OCI-LY3 (cell line): ENCODE data around the gene GPR158.

Experiments
- H2AFZ ChIP-seq: fragments of 200-600, 300-600 bp; shearing (Covaris generic); 2 replicates; pipeline ENCODE4 v1.6.0; 2014; ENCODE audit warnings: antibody characterized with exemption, low read depth, low read length
- H3K27ac ChIP-seq: fragments of 200-600, 300-600 bp; sonication (generic); 2 replicates; pipeline ENCODE4 v1.5.1; 2014; ENCODE audit warnings: mild to moderate bottlenecking, low read length, moderate library complexity, mixed read lengths
- H3K27me3 ChIP-seq: fragments of 200-600, 300-600 bp; sonication (generic); 2 replicates; pipeline ENCODE4 v1.6.1; 2014; ENCODE audit warnings: low read depth, low read length, mixed read lengths
- H3K36me3 ChIP-seq: fragments of 200-600, 300-600 bp; sonication (generic); replicated peaks from 2 replicates; pipeline ENCODE3; 2014; ENCODE audit warnings: low read depth, low read length, mixed read lengths
- H3K4me1 ChIP-seq: fragments of 300-600, 200-600 bp; sonication (generic); 2 replicates; pipeline ENCODE4 v1.6.1; 2014; ENCODE audit warnings: low read length, mixed read lengths
- H3K4me2 ChIP-seq: fragments of 200-600, 300-600 bp; sonication (generic); 2 replicates; pipeline ENCODE4 v1.6.1; 2014; ENCODE audit warnings: low read length, mixed read lengths
- H3K4me3 ChIP-seq: fragments of 300-600, 200-600 bp; sonication (generic); 2 replicates; pipeline ENCODE4 v1.5.1; 2014; ENCODE audit warnings: antibody characterized with exemption, mild to moderate bottlenecking, low read length, moderate library complexity
- H3K79me2 ChIP-seq: fragments of 300-600, 200-600 bp; shearing (Covaris generic); 2 replicates; pipeline ENCODE4 v1.6.1; 2014; ENCODE audit warnings: mild to moderate bottlenecking, low read length, mixed read lengths
- H3K9ac ChIP-seq: fragments of 300-600, 200-600 bp; shearing (Covaris generic); 2 replicates; pipeline ENCODE4 v1.6.0; 2014; ENCODE audit warnings: mild to moderate bottlenecking, low read length, moderate library complexity
- H3K9me3 ChIP-seq: fragments of 200-600, 300-600 bp; shearing (Covaris generic); 2 replicates; pipeline ENCODE4 v1.6.1; 2014; ENCODE audit warnings: low read length, mixed read lengths; ENCODE audit not compliant: insufficient read depth
- H4K20me1 ChIP-seq: fragments of 200-600, 300-600 bp; sonication (generic); 2 replicates; pipeline ENCODE4 v1.6.1; 2016; ENCODE audit warnings: low read length, mixed read lengths; ENCODE audit not compliant: insufficient read depth
- EZH2phosphoT487 ChIP-seq: fragments of 200-600 bp; shearing (Covaris generic); IDR thresholded peaks from 2 replicates; pipeline ENCODE4 v1.6.1; 2018; ENCODE audit warnings: antibody characterized with exemption, mixed run types, low read depth
- TF ChIP-seq, protein P1 (sequence below): fragments of 200-600, 300-600 bp; sonication (generic); IDR thresholded peaks from 2 replicates; pipeline ENCODE4 v1.5.1; 2014; ENCODE audit warnings: antibody characterized with exemption, low read length, low read depth

The GPR158 gene

DNA sequence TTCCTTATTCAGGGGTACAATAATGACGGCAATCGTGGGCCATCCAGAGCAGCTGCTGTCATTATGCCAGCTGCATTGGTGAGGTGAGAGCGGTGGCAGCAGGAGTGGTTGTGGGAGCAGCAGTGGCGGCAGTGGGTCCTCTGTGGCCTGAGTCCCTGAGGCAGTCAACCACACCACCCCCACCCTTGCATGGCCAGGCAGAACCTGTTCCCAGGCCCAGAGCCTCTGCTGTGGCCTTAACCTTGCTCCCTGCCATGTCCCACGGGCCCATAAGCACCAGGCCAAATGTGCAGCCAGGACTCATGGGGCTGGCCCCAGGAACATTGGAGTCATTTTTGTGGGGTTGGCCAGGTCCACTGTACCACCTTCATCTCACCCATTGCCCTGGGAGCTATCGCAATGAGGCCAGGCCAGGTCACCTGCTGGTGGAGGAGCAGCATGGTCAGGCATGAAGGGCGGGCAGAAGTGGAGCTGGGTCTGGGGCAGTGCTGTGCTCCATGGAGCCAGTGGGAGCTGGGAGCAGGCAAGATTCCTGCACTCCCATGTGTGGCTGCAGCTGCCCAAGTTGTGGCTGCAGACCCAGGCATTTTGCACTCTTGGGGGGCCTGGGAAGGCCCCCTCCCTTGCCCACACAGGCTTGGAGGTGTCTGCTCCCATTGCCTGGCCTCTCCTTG is 213.5 kb downstream of the GPR158 start:
- no peaks in the 10 kb centered on the region for H3K27me3 ChIP-seq
- H3K36me3 ChIP-seq = no peaks in the 10 kb centered on the region
- no peak overlapping the region for H3K9ac ChIP-seq
- H3K4me3 ChIP-seq = no peak overlapping the region
- no peak overlapping the region for H3K27ac ChIP-seq
- no peaks in the 10 kb centered on the region for H3K4me1 ChIP-seq
- no peaks in the 10 kb centered on the region for H4K20me1 ChIP-seq
- H3K79me2 ChIP-seq = no peaks in the 10 kb centered on the region
- H2AFZ ChIP-seq = no peak overlapping the region
- no peaks in the 10 kb centered on the region for H3K9me3 ChIP-seq
- H3K4me2 ChIP-seq = no peak overlapping the region
- TF ChIP-seq EZH2phosphoT487 = no peak
- TF ChIP-seq, protein P1, sequence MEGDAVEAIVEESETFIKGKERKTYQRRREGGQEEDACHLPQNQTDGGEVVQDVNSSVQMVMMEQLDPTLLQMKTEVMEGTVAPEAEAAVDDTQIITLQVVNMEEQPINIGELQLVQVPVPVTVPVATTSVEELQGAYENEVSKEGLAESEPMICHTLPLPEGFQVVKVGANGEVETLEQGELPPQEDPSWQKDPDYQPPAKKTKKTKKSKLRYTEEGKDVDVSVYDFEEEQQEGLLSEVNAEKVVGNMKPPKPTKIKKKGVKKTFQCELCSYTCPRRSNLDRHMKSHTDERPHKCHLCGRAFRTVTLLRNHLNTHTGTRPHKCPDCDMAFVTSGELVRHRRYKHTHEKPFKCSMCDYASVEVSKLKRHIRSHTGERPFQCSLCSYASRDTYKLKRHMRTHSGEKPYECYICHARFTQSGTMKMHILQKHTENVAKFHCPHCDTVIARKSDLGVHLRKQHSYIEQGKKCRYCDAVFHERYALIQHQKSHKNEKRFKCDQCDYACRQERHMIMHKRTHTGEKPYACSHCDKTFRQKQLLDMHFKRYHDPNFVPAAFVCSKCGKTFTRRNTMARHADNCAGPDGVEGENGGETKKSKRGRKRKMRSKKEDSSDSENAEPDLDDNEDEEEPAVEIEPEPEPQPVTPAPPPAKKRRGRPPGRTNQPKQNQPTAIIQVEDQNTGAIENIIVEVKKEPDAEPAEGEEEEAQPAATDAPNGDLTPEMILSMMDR = no peak

DNA sequence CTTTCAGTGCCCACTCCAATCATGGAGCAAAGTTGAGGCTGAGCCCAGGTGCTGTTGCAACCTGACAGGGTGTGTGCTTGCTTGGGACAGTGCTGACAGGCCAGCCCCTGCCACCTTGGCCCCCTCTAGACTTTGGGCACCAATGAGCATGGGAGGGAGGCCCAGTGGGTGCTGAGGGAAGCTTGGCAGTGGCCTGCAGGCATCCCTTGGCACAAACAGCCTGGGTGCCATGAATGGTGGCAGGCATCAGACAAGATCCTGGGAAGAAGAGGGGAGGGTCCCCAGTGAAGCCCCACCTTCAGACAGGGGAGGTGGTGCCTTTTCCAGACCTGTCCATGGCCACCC is 214.0 kb downstream of the GPR158 start:
- Histone ChIP-seq H3K27me3 (no peaks in the 10 kb centered on the region), H3K4me3 (no peak overlapping the region), H3K4me2 (no peak overlapping the region), H4K20me1 (no peaks in the 10 kb centered on the region), H3K36me3 (no peaks in the 10 kb centered on the region), H3K27ac (no peak overlapping the region), H3K79me2 (no peaks in the 10 kb centered on the region), H3K9ac (no peak overlapping the region), H3K4me1 (no peaks in the 10 kb centered on the region), H3K9me3 (no peaks in the 10 kb centered on the region), H2AFZ (no peak overlapping the region)
- no peak for TF ChIP-seq EZH2phosphoT487
- TF ChIP-seq, protein P1 = no peak

DNA sequence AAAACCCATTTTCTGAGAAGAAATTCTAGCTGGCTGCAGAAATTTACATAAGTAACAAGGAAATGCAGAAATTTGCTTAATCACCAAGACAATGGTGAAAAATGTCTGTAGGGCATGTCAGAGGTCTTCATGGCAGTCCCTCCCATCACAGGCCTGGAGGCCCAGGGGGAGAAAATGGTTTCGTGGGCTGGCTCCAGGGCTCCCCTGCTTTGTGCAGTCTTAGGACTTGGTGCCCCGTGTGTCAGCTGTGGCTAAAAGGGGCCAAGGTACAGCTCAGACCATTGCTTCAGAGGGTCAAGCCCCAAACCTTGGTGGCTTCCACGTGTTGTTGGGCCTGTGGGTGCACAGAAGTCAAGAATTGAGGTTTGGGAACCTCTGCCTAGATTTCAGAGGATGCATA is 215.9 kb downstream of the GPR158 start:
- no peak overlapping the region for H3K9ac ChIP-seq
- no peak overlapping the region for H3K4me3 ChIP-seq
- H3K36me3 ChIP-seq = no peaks in the 10 kb centered on the region
- no peaks in the 10 kb centered on the region for H3K9me3 ChIP-seq
- H3K27me3 ChIP-seq = no peaks in the 10 kb centered on the region
- H4K20me1 ChIP-seq = no peaks in the 10 kb centered on the region
- H3K4me2 ChIP-seq = no peak overlapping the region
- no peaks in the 10 kb centered on the region for H3K4me1 ChIP-seq
- no peak overlapping the region for H2AFZ ChIP-seq
- no peak overlapping the region for H3K27ac ChIP-seq
- H3K79me2 ChIP-seq = no peaks in the 10 kb centered on the region
- TF ChIP-seq EZH2phosphoT487 = no peak
- TF ChIP-seq, protein P1 = no peak

DNA sequence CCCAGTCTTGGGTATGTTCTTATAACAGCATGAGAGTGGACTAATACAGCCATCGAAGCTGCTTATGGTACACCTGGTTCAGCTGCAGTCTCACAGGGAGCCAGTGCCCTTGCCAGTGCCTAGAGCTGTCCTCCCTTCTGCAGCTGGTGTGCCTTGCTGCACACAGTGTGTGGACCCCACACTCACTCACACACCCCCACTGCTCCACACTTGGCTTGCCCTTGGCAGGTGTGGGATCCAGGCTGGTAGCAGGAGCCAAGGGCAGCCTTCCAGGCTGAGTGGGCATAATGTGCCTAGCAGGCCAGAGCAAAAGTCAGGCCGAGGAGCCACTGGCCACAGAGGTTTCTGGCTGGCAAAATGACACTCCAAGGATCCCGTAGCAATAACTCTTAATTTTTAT is 217.3 kb downstream of the GPR158 start:
- Histone ChIP-seq H3K9ac (no peak overlapping the region), H3K4me3 (no peak overlapping the region), H3K27me3 (no peaks in the 10 kb centered on the region), H3K4me2 (no peak overlapping the region), H3K4me1 (no peaks in the 10 kb centered on the region), H3K79me2 (no peaks in the 10 kb centered on the region), H3K9me3 (no peaks in the 10 kb centered on the region), H2AFZ (no peak overlapping the region), H4K20me1 (no peaks in the 10 kb centered on the region), H3K27ac (no peak overlapping the region), H3K36me3 (no peaks in the 10 kb centered on the region)
- TF ChIP-seq, protein P1 = no peak
- TF ChIP-seq EZH2phosphoT487 = no peak
